Type B pancreatic cell (in vitro differentiated cells): ENCODE results near the gene CPNE9. TPM values are rescaled to one million over a fixed set of nuclear protein-coding genes. Genes with fewer than 3 reads are reported as not detected.

Experiments used
- DNase-seq: peaks from one replicate; pipeline ENCODE4 v3.0.0; 2021; ENCODE audit warnings: mixed read lengths; ENCODE audit not compliant: unreplicated experiment; ENCODE audit errors: extremely low spot score
- H3K27ac Mint-ChIP-seq: 2 replicates; pipeline ENCODE4 v1.8.0; 2021; ENCODE audit warnings: mild to moderate bottlenecking, mixed read lengths
- H3K27me3 Mint-ChIP-seq: 2 replicates; pipeline ENCODE4 v1.8.0; 2021; ENCODE audit warnings: mixed read lengths
- H3K36me3 Mint-ChIP-seq: 2 replicates; pipeline ENCODE4 v1.8.0; 2021; ENCODE audit warnings: mixed read lengths
- H3K4me1 Mint-ChIP-seq: one replicate; pipeline ENCODE4 v1.8.0; 2021; ENCODE audit warnings: mixed read lengths; ENCODE audit not compliant: unreplicated experiment
- H3K4me3 Mint-ChIP-seq: 2 replicates; pipeline ENCODE4 v1.8.0; 2021; ENCODE audit warnings: mild to moderate bottlenecking, mixed read lengths
- H3K9me3 Mint-ChIP-seq: 2 replicates; pipeline ENCODE4 v1.8.0; 2021; ENCODE audit warnings: mixed read lengths
- CTCF ChIP-seq: fragments of 200-600 bp; sonication (generic); conservative IDR thresholded peaks from 2 replicates; pipeline ENCODE4 v1.5.0; 2021; ENCODE audit warnings: antibody characterized with exemption, mild to moderate bottlenecking
- total RNA-seq: library from RNA; stranded (reverse); gene quantifications from 2 replicates; pipeline ENCODE4 v1.2.1, GENCODE V29; 2021; ENCODE audit warnings: low replicate concordance

CPNE9 gene
- total RNA-seq, 1 donor from 2014 or later = 0.34 TPM

GRCh38 chr3:9730657-9731205, 27.1 kb downstream of the CPNE9 start:
- Mint-ChIP-seq H3K4me3 (peak overlapping the region; percentile 92), H3K4me1 (peaks cover 22% of the 10 kb centered on the region), H3K9me3 (no peaks in the 10 kb centered on the region), H3K27me3 (peaks cover 24% of the 10 kb centered on the region), H3K27ac (peak overlapping the region; percentile 92), H3K36me3 (no peaks in the 10 kb centered on the region)
- peak; percentile 8 for TF ChIP-seq CTCF
- DNase-seq = no peak

DNA sequence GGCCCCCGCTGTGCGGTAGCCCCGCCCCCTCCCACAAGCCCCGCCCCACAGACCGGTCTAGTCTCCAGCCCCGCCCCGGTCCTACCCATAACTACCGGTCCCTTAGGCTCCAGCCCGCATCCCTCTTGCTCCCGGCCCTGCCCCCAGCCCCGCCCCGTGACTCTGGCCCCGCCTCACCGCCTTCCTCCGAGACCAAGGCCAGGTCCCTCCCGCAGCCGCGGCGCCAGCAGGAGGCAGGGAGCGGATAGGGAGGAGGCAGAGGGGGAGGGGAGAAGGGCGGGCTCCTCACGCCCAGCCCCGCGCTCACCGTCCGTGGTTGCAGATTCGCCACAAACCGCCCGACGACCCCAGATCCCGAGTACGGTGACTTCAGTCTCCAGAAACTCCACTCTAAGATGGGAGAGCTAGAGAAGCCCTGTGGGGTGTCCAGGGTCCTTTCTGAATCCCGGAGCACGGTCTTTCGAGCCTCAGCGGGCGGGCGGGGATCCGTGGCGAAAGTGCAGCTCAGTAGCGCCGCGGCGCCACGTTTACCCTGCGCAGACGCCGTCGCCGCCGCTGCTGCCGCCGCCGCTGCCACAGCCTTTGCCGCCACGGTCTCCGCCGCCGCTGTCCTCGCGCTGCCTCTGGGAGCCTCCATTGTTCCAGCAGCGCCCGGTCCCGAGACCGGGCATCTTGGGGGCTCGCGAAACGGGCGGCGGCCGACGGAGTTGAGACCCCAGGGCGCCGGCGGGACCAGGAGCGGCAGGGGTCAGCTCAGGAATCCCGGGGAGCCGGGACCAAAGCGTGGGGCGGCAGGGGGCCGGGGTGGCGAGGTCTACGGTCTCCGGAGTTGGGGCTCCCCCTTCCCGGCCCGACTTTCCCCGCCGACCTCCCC, 27.8 kb downstream of the CPNE9 start, which contains the start of gene BRPF1:
Gene BRPF1 (plus strand): TSS at position 530 of the 874 bp plus-strand sequence. CDS start 2,406 bp downstream, outside the sequence.
- Mint-ChIP-seq H3K4me3 (peak within 1 kb of the TSS; percentile 94), H3K4me1 (peaks cover 22% of the 10 kb centered on the region), H3K27me3 (peaks cover 19% of the 10 kb centered on the region), H3K36me3 (no peaks in the 10 kb centered on the region), H3K9me3 (no peaks in the 10 kb centered on the region), H3K27ac (peak within 1 kb of the TSS; percentile 92)
- TF ChIP-seq CTCF = no peak
- peak; percentile 100 for DNase-seq

DNA sequence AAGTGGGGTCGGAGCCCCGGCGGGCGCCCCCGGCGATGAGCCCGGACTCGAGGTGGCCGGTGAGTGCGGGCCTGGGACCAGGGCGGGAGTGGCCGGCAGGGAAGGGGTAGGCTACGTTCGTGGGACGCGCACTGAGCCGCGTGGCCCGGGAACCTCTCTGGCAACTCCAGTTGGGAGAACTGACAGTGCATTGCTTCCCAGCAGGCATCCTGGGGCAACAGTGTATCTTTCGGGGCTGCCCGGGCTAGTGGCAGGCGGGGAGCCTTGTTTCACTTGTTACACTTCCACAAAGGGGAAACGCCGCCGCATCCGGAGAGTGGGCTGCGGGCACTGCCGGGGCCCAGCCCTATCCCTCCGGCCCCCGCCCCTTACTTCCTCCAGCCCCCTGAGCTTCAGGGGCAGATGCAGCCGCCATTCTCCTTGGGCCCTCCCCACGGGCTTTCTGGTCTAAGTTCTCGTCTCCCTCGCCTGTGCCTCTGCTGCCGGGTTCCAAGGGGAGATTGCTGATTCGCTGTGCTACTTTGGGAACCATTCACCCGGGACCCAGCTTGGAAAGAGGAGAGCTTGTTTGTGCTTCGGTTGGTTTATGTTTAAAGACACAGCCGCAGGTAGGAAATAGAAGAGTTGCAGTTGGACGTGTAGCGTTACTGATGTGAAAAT, 28.6 kb downstream of the CPNE9 start:
- no peak for TF ChIP-seq CTCF
- peaks cover 11% of the 10 kb centered on the region for H3K27me3 Mint-ChIP-seq
- no peak for DNase-seq
- H3K27ac Mint-ChIP-seq = peak overlapping the region; percentile 92
- peaks cover 22% of the 10 kb centered on the region for H3K4me1 Mint-ChIP-seq
- H3K4me3 Mint-ChIP-seq = peak overlapping the region; percentile 94
- H3K9me3 Mint-ChIP-seq = no peaks in the 10 kb centered on the region
- no peaks in the 10 kb centered on the region for H3K36me3 Mint-ChIP-seq

- no peak for DNase-seq
- H3K27me3 Mint-ChIP-seq = peaks cover 6% of the 10 kb centered on the region
- no peaks in the 10 kb centered on the region for H3K9me3 Mint-ChIP-seq
- H3K36me3 Mint-ChIP-seq = no peaks in the 10 kb centered on the region
- H3K27ac Mint-ChIP-seq = peak overlapping the region; percentile 92
- no peak for TF ChIP-seq CTCF
- peaks cover 22% of the 10 kb centered on the region for H3K4me1 Mint-ChIP-seq
- peak overlapping the region; percentile 94 for H3K4me3 Mint-ChIP-seq
Measured at GRCh38 chr3:9732740-9733115, 29.1 kb downstream of the CPNE9 start.

DNA sequence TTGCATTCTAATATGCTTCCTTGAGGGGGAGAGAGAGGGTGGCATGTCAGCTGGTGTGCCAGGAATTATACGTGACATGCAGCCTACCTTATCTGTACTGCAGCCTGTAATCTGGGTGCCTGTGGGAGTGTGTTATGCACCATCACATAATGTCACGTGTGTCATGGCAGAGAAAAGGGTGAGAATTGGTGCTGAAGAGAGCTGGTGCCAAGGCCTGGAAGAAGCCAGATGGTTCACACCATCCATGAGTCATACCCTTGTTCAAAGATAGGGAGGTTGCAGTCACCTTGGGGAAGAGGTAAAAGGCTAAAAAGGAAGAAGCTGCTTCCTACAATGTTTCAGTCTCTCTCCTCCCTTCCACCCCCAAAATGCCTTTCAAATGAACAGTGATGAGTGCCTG, 33.2 kb downstream of the CPNE9 start:
- no peaks in the 10 kb centered on the region for H3K27me3 Mint-ChIP-seq
- peaks cover 5% of the 10 kb centered on the region for H3K36me3 Mint-ChIP-seq
- no peak for DNase-seq
- no peak overlapping the region for H3K27ac Mint-ChIP-seq
- H3K4me1 Mint-ChIP-seq = peaks cover 16% of the 10 kb centered on the region
- H3K4me3 Mint-ChIP-seq = no peak overlapping the region
- H3K9me3 Mint-ChIP-seq = no peaks in the 10 kb centered on the region
- no peak for TF ChIP-seq CTCF
